NCI-H2029 (cell line): ENCODE results near the gene PTPRG.
A peak's percentile ranks its signal among the peaks of the same experiment; 100 is the strongest.
"Not testable (repeated sequence)": the region's sequence is repeated elsewhere in the genome, so short reads cannot be mapped to it uniquely, and the experiment has no call there.

Experiments
- DNase-seq: peaks from one replicate; lab custom pipeline; 2025; lab: John Stamatoyannopoulos, UW

Gene PTPRG

DNA sequence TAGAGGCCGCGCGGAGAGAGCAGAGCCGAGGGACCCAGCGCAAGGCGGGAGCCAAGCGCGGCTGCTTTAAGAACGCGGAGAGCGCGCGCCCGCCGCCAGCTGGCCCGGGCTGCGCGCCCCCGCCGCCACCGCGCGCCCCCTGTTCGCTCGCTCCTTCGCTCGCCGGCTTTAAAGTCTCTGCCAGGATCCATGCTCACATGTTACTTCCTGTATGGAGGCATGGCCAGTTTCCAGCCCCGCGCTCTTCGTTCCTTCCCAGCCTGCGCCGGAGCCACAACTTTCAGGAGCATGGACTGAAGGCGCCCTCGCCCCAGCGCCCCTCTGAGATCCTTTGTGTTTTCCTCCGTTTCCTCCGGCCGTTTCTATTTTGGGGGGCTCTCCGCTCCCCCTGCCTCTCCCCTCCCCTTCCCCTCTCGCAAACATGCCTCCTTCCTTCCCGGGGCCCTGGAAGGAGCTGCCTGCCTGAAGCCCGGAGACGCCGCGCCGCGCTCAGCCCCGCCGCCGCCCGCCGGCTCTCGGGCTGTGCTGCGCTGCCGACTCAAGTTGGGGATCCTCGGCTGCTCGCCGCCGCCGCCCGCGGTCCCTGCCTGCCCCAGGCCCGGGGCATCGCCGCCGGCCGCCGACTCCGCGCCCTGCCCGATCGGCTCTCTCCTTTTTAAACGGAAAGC lies at the start of gene PTPRG:
Gene PTPRG (plus strand): TSS at position 198 of the 668 bp plus-strand sequence. CDS start 717 bp downstream, outside the sequence.
- peak; percentile 74 for DNase-seq

GRCh38 chr3:61518590-61518989 lies 42.8 kb upstream of the PTPRG start:
- DNase-seq = no peak

- DNase-seq = no peak
Measured at GRCh38 chr3:61520966-61521628, 40.3 kb upstream of the PTPRG start.

- DNase-seq = no peak
Measured at GRCh38 chr3:61522060-61522459, 39.3 kb upstream of the PTPRG start.

GRCh38 chr3:61522626-61523025 lies 38.7 kb upstream of the PTPRG start:
- DNase-seq = no peak

- DNase-seq = no peak
Measured at GRCh38 chr3:61524933-61525332, 36.4 kb upstream of the PTPRG start.

DNA sequence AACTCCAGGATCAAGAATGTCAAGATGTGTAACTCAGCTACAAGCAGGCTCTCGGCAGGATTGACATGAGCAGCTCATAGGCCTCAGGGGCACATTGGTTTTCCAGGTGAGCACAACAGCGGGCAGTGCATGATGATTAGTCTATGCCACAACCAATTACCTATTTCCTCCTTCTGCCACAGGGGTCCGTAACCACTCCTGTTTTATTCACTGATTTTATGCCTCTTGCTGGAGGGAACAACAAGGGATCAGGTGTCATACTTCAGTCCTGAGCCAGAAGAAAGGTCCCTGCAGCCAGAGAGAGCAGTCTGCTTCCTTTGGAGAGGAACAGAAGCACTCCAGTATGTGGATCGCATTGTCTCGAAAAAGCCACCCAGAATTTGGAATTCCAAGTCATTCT lies 35.1 kb upstream of the PTPRG start:
- peak; percentile 11 for DNase-seq

DNA sequence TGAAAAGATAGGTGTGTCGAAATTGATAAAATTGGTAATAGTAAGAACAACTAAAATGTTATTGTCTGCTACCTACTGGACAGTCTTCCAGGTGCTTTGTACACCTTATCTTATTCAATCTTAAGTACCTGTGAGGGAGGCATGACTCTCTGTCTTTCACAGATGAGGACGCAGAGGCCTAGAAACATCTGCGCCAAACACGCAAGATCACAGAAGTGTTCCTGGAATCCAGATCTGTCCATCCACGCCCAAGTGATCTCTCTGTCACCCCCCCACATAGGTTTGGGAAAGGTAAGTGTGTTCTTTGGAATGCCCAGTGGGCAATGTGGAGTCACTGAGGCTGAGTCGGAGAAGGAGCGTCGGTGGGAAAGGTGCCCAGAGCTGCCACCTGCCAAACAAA lies 34.4 kb upstream of the PTPRG start:
- DNase-seq = no peak

DNA sequence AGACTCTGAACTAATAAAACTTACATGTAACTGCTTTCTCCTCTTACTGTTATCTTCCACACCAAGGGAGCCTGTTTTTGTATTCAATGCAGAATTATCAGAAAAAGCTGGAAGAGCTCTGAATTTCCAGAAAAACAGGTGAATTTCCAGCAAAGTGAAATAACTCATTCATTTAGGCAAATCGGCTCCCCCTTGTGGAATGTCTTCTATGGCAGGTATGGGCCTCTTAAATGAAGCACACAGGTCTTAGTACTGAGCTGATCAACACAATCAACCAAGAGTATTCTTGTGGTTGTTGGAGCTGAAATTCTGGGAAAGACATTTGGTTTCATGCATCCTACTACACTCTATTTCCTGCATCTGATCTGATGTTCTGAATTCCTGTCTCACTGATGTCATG lies 31.0 kb upstream of the PTPRG start:
- DNase-seq = peak; percentile 6

GRCh38 chr3:61531528-61531927 lies 29.8 kb upstream of the PTPRG start:
- DNase-seq = no peak

GRCh38 chr3:61532739-61533500 lies 28.5 kb upstream of the PTPRG start:
- no peak for DNase-seq

DNA sequence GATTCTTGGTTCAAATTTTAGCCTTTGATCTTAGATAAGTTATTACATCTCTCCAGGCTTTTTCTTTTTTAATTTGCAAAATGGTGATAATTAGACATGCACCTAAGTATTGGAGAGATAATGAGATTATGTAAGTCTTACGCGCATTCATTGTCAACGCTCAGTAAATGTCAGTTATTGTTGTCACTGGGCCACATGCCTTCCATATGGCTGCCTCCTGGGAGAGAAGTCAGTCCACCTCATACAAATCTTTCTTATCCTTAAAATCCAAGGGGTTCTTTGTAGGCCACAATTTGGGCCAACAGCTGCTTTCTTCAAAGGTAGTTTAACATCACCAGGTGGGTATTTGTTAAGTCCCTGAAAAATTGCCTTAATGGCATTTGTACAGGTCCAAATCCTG lies 25.5 kb upstream of the PTPRG start:
- no peak for DNase-seq

GRCh38 chr3:61537366-61537765 lies 24.0 kb upstream of the PTPRG start:
- peak; percentile 29 for DNase-seq

DNA sequence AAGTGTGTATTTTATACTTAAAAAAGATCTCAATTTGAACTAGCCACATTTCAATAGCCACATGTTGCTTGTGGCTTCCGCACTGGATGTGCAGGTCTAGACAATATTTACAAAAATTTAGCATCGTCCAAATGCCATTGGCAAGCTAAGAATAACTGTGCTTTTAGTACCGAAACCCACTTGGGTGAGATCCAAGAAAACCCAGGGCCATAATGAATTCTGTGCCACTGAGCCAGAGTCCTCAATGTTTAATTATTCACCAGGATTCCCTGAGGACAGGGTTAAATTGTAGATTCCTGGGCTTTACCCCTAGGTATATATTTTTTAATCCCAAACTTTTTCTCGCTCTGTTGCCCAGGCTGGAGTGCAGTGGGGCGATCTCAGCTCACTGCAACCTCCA lies 22.9 kb upstream of the PTPRG start:
- no peak for DNase-seq

DNA sequence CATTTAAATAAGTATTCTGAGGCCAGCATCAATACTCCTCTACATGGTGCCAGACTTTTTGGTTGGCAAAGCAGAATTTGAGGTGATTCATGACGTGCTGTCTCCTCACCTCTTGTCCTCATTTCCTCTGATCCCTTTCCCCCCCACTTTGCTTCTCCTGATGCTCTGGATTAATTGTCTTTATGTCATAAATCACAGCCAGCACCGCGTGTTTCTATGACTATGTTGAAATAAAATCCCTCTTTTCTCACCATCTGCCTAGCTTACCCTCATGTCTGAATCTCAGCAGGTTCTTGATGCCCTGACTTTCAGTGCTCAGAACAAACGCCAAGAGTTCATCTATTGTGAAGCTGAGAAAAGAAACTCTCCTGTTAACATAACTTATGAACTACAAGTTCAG lies 19.7 kb upstream of the PTPRG start:
- DNase-seq = no peak

DNA sequence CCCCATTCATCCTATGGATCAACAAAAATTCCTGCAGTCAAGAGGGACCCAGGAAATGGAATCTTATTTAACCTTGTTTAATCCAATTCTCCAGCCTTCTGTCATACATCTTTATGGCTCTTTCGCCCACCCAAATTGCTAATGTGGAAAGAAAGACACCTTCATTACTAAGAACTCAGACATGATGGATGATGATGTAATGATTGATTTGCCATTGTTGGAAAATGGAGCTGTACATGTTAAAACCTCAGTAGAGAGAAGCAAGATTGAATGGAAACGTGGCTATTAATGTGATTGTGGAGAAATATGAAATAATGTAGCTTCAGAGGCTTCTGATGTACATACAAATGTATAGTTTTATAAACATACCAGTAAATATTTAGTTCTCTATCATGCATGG lies 15.7 kb upstream of the PTPRG start:
- DNase-seq = no peak

- peak; percentile 46 for DNase-seq
Measured at GRCh38 chr3:61547625-61548024, 13.7 kb upstream of the PTPRG start.

DNA sequence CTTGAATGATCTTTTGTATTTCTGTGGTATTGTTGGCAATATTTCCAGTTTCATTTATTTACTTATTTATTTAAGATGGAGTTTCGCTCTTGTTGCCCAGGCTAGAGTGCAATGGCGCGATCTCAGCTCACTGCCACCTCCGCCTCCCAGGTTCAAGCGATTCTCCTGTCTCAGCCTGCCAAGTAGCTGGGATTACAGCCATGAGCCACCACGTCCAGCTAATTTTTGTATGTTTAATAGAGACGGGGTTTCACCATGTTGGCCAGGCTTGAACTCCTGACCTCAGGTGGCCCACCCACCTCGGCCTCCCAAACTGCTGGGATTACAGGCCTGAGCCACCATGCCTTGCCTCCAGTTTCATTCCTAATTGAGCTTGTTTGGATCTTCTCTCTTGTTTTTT lies 8.7 kb upstream of the PTPRG start:
- DNase-seq = not testable (repeated sequence)

- DNase-seq = no peak
Measured at GRCh38 chr3:61559136-61559731, 2.1 kb upstream of the PTPRG start.

- peak; percentile 28 for DNase-seq
Measured at GRCh38 chr3:61560517-61561373, 626 bp upstream of the PTPRG start.

DNA sequence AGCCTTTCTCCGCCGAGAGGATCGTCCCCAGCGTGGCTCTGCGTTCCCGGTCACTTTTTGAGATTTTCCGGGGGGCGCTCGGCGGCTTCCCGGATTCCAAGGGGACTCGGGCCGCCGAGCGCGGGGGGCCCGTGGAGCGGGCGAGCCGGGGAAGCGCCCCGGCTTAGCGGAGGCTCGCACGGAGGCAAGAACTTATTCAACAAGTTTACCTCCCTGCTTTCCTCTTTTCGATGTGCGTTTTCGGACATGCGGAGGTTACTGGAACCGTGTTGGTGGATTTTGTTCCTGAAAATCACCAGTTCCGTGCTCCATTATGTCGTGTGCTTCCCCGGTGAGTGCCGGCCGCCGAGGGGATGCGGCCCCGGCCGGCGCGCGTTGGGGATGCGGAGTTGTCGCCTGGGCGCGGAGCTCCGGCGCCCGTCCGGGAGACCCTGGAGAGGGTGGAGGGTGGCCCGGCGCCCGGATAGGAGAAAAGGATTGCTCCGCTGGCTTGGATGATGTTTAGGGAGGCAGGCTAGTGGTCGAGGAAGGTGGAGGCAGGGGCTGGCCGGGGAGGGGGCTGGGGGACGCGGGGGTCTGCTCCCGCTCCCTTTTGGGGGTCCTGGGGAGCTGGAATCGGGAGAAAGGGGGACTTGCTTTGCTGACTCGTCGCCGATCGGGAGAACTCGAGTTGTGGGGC lies 810 bp downstream of the PTPRG start:
- DNase-seq = no peak
